Measurements from ENCODE around the gene RGL3. TPM values are rescaled to one million over a fixed set of nuclear protein-coding genes. Genes with fewer than 3 reads are reported as not detected.
A peak's percentile ranks its signal among the peaks of the same experiment; 100 is the strongest.

Gene RGL3
- total RNA-seq, 2 experiments from 2014 or later, result not detected

DNA sequence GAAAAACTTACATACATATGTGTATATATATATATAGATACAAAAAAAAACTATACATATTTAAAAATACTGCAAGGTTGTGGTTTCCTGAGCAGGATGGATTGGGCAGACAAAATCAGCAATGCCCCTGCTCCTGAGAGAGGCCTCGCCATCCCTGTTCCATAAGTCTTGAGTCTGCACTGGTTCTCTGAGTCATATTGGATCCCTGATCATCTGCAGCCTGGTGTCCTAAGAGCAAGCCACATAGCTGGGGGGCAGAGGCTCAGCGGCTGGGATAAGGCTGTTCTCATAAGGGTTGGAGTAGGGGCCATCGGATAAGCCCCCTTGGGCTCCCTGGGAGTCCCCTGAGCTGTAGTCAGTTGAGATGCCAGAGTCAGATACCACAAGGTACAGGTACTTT lies 41.4 kb downstream of the RGL3 start:
- H3K27me3 Mint-ChIP-seq, result peaks cover 5% of the 10 kb centered on the region
- no peaks in the 10 kb centered on the region for H3K9me3 Mint-ChIP-seq
- TF ChIP-seq, protein P1, sequence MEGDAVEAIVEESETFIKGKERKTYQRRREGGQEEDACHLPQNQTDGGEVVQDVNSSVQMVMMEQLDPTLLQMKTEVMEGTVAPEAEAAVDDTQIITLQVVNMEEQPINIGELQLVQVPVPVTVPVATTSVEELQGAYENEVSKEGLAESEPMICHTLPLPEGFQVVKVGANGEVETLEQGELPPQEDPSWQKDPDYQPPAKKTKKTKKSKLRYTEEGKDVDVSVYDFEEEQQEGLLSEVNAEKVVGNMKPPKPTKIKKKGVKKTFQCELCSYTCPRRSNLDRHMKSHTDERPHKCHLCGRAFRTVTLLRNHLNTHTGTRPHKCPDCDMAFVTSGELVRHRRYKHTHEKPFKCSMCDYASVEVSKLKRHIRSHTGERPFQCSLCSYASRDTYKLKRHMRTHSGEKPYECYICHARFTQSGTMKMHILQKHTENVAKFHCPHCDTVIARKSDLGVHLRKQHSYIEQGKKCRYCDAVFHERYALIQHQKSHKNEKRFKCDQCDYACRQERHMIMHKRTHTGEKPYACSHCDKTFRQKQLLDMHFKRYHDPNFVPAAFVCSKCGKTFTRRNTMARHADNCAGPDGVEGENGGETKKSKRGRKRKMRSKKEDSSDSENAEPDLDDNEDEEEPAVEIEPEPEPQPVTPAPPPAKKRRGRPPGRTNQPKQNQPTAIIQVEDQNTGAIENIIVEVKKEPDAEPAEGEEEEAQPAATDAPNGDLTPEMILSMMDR (IDR thresholded peaks at IDR 0.05), result no peak
- CTCF ChIA-PET, result interaction anchor here (0.9 to 4.7 kb wide), 5 partner anchors 30 to 104 kb away, joined by 3 to 29 read pairs (median 4); partner anchors contain the start of genes ELAVL3 and PRKCSH
- peaks cover 22% of the 10 kb centered on the region for H3K36me3 Mint-ChIP-seq (ENCODE audit: low read depth)
- ATAC-seq, result no peak
- H3K27ac Mint-ChIP-seq, result peak overlapping the region; percentile 56
- no peak for DNase-seq
- POLR2A ChIA-PET, result interaction anchor here (1.7 kb wide), 1 partner anchor 105 kb away, joined by 5 read pairs; no protein-coding TSS in a partner anchor
- peaks cover 43% of the 10 kb centered on the region for H3K4me1 Mint-ChIP-seq (ENCODE audit: low read depth)
- intact Hi-C loops (cut with micrococcal nuclease), result no loop called here
- no peak overlapping the region for H3K4me3 Mint-ChIP-seq

DNA sequence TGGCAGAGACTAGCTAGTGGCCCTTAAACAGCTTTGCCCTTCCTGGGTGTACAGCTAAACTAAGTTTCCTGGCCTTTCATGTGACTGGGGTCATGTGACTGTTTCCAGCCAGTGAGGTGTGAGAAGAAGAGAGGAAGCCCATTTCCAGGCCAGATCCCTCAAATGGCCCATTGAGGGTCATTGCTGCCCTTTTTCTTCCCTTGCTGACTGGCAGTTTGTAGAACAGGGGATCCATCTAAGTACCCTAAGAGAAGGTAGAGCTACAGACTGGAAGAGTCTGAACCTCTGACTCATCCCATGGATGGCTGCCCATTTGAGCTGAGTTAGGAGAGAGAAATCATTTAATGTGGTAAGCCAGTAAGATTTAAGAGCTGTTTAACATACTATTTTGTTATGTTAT lies 41.9 kb downstream of the RGL3 start:
- POLR2A ChIA-PET, result interaction anchor here (1.0 to 1.7 kb wide), 3 partner anchors 45 to 181 kb away, joined by 3 to 5 read pairs (median 4); no protein-coding TSS in a partner anchor
- no peaks in the 10 kb centered on the region for H3K9me3 Mint-ChIP-seq
- H3K27ac Mint-ChIP-seq, result peak overlapping the region; percentile 86
- intact Hi-C loops (cut with micrococcal nuclease), result no loop called here
- ATAC-seq, result no peak
- CTCF ChIA-PET, result interaction anchor here (0.9 to 4.7 kb wide), 5 partner anchors 30 to 105 kb away, joined by 3 to 29 read pairs (median 4); partner anchors contain the start of genes ELAVL3 and PRKCSH
- H3K4me3 Mint-ChIP-seq, result peak overlapping the region; percentile 53
- peaks cover 3% of the 10 kb centered on the region for H3K27me3 Mint-ChIP-seq
- DNase-seq, result peak; percentile 60
- peaks cover 41% of the 10 kb centered on the region for H3K4me1 Mint-ChIP-seq (ENCODE audit: low read depth)
- TF ChIP-seq, protein P1 (IDR thresholded peaks at IDR 0.05), result no peak
- H3K36me3 Mint-ChIP-seq (ENCODE audit: low read depth), result peaks cover 22% of the 10 kb centered on the region

DNA sequence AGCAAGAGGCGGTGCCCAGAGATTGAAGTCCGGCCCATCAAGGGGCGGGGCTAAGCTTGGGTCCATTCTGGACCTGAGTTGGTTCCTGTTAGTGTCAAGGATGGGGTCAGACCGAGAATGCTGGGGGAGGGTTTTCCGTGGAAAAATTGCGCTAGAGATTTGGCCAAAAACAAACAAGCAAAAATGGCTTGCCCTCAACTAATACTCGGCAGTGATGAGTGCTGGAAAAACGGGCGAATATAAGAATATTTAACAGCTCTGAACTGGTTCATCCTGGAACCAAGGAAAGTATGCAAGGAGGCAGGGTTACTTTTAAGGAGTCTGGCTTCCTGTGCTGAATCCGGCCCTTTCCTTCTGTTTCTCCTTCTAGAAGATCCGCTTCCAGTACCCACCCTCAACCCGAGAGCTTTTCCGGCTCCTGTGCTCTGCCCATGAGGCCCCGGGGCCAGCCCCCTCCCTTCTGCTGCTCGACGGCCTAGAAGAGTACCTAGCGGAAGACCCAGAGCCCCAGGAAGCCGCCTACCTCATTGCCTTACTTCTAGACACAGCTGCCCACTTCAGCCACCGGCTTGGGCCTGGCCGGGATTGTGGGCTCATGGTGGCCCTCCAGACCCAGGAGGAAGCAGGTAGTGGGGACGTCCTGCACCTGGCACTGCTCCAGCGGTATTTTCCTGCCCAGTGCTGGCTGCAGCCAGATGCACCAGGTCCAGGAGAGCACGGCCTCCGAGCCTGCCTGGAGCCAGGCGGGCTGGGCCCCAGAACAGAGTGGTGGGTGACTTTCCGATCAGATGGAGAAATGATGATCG lies 43.8 kb downstream of the RGL3 start:
- ChIA-PET POLR2A (interaction anchor here (0.6 to 2.6 kb wide), 11 partner anchors 9 to 107 kb away, joined by 3 to 9 read pairs (median 4); partner anchors contain the start of genes CCDC159, EPOR, ODAD3 and PRKCSH), CTCF (interaction anchor here (0.6 to 4.7 kb wide), 10 partner anchors 8 to 222 kb away, joined by 3 to 29 read pairs (median 5); partner anchors contain the start of genes CCDC159, ELAVL3, ELOF1 and EPOR)
- H3K4me3 Mint-ChIP-seq, result no peak overlapping the region
- ATAC-seq, result peak; percentile 52
- intact Hi-C loops (cut with micrococcal nuclease), result no loop called here
- H3K27me3 Mint-ChIP-seq, result no peaks in the 10 kb centered on the region
- H3K27ac Mint-ChIP-seq, result no peak overlapping the region
- no peaks in the 10 kb centered on the region for H3K9me3 Mint-ChIP-seq
- H3K36me3 Mint-ChIP-seq (ENCODE audit: low read depth), result peaks cover 29% of the 10 kb centered on the region
- TF ChIP-seq, protein P1 (IDR thresholded peaks at IDR 0.05), result no peak
- peaks cover 36% of the 10 kb centered on the region for H3K4me1 Mint-ChIP-seq (ENCODE audit: low read depth)
- DNase-seq, result peak; percentile 91

DNA sequence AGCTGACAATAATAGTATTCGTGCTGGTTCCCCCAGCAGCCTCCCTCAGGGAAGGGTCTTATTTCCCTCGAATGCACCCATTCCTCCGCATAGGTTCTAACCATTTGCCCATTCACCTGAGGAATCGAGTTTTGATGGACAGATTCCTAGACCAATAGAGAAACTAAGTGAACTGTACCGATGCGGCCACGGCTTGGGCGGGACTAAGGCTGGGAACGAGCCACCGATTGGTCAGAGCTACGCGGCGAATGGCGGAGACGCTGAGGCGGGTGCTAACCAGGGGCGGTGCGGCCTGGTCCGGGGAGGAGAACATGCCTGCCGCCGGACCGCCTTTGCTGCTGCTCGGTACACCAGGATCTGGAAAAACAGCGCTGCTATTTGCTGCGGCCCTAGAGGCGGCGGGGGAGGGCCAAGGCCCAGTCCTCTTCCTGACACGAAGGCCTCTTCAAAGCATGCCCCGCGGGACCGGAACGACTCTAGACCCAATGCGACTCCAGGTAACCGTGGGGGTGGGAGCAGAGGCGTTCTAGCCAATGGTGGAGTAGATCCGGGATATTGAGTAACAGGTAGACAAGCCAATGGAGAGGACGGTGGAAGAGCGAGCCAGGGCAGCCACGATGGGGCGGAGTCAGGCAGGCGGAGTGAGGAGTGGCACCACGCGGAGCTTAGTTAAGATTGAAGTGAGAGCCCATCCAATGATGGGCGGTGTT lies 44.5 kb downstream of the RGL3 start, which contains the start of gene SWSAP1:
Gene SWSAP1 (plus strand): TSS at position 234 of the 710 bp plus-strand sequence. CDS start 15 bp downstream, at position 249.
- ChIA-PET POLR2A (interaction anchor here (0.6 to 2.6 kb wide), 10 partner anchors 10 to 60 kb away, joined by 3 to 9 read pairs (median 4); partner anchors contain the start of genes CCDC159, EPOR, ODAD3 and PRKCSH), CTCF (interaction anchor here (0.6 to 4.7 kb wide), 10 partner anchors 9 to 222 kb away, joined by 3 to 29 read pairs (median 5); partner anchors contain the start of genes CCDC159, ELAVL3, EPOR and RAB3D)
- ATAC-seq, result peak; percentile 91
- Mint-ChIP-seq H3K27ac (no peak within 1 kb of the TSS), H3K36me3 (ENCODE audit: low read depth) (peaks cover 30% of the 10 kb centered on the region), H3K4me1 (ENCODE audit: low read depth) (peaks cover 30% of the 10 kb centered on the region), H3K27me3 (no peaks in the 10 kb centered on the region), H3K9me3 (no peaks in the 10 kb centered on the region), H3K4me3 (no peak within 1 kb of the TSS)
- intact Hi-C loops (cut with micrococcal nuclease), result no loop called here
- DNase-seq, result peak; percentile 98
- TF ChIP-seq, protein P1 (IDR thresholded peaks at IDR 0.05), result no peak

Measured in activated CD8-positive, alpha-beta T cell treated with anti-CD3 and anti-CD28 coated beads for 36 hours (primary cell).